ENCODE data around the gene SUGCT.

GRCh38 chr7:40560672-40561071 is 425.9 kb downstream of the SUGCT start:
- TF ChIP-seq POLR2AphosphoS5 (IDR thresholded peaks at IDR 0.05; ENCODE audit: low read depth, low read length) (no peak), REST (IDR thresholded peaks at IDR 0.05; ENCODE audit: insufficient read depth in 1 of 2, low read depth in 2 of 2, low read length in 2 of 2) (no peak), SIN3A (IDR thresholded peaks at IDR 0.05; ENCODE audit: borderline replicate concordance, insufficient read depth, low read length) (no peak), FOXP2 (optimal IDR thresholded peaks at IDR 0.05; ENCODE audit: borderline replicate concordance, extremely low read depth, extremely low read length, insufficient read depth) (no peak), TAF1 (IDR thresholded peaks at IDR 0.05; ENCODE audit: borderline replicate concordance, insufficient read depth, low read length) (no peak)
